Memory B cell (primary cell): ENCODE results near the gene PPP2R3C.
"Not testable (repeated sequence)": the region's sequence is repeated elsewhere in the genome, so short reads cannot be mapped to it uniquely, and the experiment has no call there.

Experiments used
- ATAC-seq: fragments of 150-1000 bp; cut with Tn5 transposase; 2 replicates; pipeline ENCODE4 v1.10.0; 2021; ENCODE audit warnings: low read depth, mild to moderate bottlenecking, moderate library complexity
- DNase-seq, 2 donors: peaks; one replicate each; pipeline ENCODE4 v3.0.0; 2022; ENCODE audit warnings: low spot score in 2 of 2
- H3K27ac Mint-ChIP-seq: one replicate; pipeline ENCODE4 v1.8.0; 2022; ENCODE audit warnings: mild to moderate bottlenecking, moderate library complexity, mixed read lengths
- H3K27me3 Mint-ChIP-seq: one replicate; pipeline ENCODE4 v1.8.0; 2022; ENCODE audit warnings: mixed read lengths
- H3K36me3 Mint-ChIP-seq: one replicate; pipeline ENCODE4 v1.8.0; 2022; ENCODE audit warnings: mild to moderate bottlenecking, mixed read lengths
- H3K4me1 Mint-ChIP-seq: one replicate; pipeline ENCODE4 v1.8.0; 2022; ENCODE audit warnings: mixed read lengths
- H3K4me3 Mint-ChIP-seq: one replicate; pipeline ENCODE4 v1.8.0; 2022; ENCODE audit warnings: mild to moderate bottlenecking, moderate library complexity, mixed read lengths
- H3K9me3 Mint-ChIP-seq: one replicate; pipeline ENCODE4 v1.8.0; 2022; ENCODE audit warnings: mixed read lengths

The PPP2R3C gene

DNA sequence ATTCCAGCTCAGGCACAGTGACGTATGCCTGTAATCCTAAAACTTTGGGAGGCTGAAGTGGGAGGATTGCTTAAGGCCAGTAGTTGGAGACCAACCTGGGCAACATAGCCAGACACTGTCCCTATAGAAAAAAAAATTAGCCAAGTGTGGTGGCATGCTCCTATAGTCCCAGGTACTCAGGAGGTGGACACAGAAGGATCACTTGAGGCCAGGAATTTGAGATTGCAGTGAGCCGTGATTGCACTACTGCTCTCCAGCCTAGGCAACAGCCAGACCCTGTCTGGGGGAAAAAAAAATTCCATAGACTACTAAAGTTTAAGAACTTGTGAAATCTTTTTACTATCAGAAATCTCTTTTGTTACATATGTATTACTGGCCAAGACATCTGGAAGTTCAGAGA lies 69.2 kb downstream of the PPP2R3C start:
- ATAC-seq, result no peak
- no peak for DNase-seq
- no peak overlapping the region for H3K27ac Mint-ChIP-seq
- H3K9me3 Mint-ChIP-seq, result no peaks in the 10 kb centered on the region
- peaks cover 8% of the 10 kb centered on the region for H3K4me1 Mint-ChIP-seq
- H3K36me3 Mint-ChIP-seq, result peaks cover 8% of the 10 kb centered on the region
- no peak overlapping the region for H3K4me3 Mint-ChIP-seq
- H3K27me3 Mint-ChIP-seq, result no peaks in the 10 kb centered on the region

DNA sequence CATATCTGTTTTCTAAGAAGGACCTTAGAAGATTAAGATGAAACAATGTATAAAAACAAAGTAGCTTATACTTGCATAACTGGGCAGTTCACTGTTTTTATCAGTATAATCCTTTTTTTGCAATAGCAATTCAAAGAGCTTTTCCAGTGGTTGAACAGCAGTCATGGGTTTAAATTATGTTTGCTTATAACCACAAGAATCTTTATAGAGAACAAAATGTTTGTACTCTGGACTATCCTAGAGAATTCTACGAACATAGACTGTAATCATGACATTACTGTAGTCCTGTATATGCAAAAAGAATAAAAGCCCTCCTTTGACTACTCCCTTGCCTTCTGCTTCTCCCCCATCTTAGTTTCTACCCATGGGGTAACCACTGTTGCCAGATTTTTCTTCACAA lies 70.0 kb downstream of the PPP2R3C start:
- H3K9me3 Mint-ChIP-seq, result no peaks in the 10 kb centered on the region
- H3K27me3 Mint-ChIP-seq, result no peaks in the 10 kb centered on the region
- peaks cover 4% of the 10 kb centered on the region for H3K36me3 Mint-ChIP-seq
- ATAC-seq, result no peak
- H3K4me1 Mint-ChIP-seq, result peaks cover 6% of the 10 kb centered on the region
- no peak overlapping the region for H3K27ac Mint-ChIP-seq
- H3K4me3 Mint-ChIP-seq, result no peak overlapping the region
- no peak for DNase-seq

DNA sequence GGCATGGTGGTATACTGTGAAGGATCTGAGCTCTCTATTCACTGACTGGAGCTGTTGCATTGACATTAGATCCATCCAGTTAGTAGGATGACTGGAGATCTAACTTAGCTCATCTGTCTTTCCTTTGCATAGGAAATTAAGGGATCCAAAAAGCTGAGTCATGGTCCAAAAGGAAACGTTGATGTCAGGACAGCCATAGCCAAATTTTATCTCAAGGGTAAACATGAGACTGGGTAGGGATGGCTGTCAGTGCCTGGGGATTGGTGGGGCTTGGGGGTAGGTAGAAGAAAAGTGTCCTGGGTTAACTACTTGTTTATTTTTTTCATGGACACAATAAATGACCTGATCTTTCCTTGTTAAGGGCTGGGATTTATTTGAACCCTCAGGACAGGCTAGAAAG lies 71.1 kb downstream of the PPP2R3C start:
- no peak overlapping the region for H3K27ac Mint-ChIP-seq
- DNase-seq, result no peak

DNA sequence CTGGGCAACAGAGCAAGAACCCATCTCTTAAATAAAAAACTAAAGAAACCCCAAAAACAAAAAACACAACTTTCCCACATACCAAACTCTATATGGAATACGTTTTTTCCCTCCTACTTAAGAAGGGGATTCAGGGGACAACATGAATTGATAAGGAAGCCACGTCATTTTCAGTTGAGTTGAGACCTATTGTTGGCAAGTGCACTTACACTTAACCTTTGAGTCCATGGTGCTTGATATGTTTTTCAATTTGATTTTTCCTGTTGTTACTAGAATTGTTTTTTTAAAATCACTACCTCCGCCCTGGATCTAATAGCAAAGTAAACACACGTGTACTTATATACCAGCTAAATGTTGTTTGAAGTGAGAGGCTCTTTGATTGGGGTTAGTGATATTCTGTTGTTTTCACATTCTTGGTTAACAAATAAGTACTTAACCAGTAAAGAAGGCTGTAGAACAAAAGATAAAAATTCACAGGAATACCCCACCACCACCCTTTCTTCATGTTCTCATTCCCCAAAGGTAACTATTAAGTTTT lies 73.7 kb downstream of the PPP2R3C start:
- DNase-seq, result no peak
- H3K9me3 Mint-ChIP-seq, result no peaks in the 10 kb centered on the region
- H3K4me1 Mint-ChIP-seq, result peaks cover 12% of the 10 kb centered on the region
- no peak for ATAC-seq
- peak overlapping the region; percentile 35 for H3K27ac Mint-ChIP-seq
- no peaks in the 10 kb centered on the region for H3K27me3 Mint-ChIP-seq
- peaks cover under 1% of the 10 kb centered on the region for H3K36me3 Mint-ChIP-seq
- peak overlapping the region; percentile 33 for H3K4me3 Mint-ChIP-seq

More for the DNA sequence above, 71.1 kb downstream of the PPP2R3C start:
- no peak for ATAC-seq
- Mint-ChIP-seq H3K9me3 (no peaks in the 10 kb centered on the region), H3K36me3 (peaks cover 2% of the 10 kb centered on the region), H3K4me1 (peaks cover 6% of the 10 kb centered on the region), H3K27me3 (no peaks in the 10 kb centered on the region), H3K4me3 (no peak overlapping the region)

DNA sequence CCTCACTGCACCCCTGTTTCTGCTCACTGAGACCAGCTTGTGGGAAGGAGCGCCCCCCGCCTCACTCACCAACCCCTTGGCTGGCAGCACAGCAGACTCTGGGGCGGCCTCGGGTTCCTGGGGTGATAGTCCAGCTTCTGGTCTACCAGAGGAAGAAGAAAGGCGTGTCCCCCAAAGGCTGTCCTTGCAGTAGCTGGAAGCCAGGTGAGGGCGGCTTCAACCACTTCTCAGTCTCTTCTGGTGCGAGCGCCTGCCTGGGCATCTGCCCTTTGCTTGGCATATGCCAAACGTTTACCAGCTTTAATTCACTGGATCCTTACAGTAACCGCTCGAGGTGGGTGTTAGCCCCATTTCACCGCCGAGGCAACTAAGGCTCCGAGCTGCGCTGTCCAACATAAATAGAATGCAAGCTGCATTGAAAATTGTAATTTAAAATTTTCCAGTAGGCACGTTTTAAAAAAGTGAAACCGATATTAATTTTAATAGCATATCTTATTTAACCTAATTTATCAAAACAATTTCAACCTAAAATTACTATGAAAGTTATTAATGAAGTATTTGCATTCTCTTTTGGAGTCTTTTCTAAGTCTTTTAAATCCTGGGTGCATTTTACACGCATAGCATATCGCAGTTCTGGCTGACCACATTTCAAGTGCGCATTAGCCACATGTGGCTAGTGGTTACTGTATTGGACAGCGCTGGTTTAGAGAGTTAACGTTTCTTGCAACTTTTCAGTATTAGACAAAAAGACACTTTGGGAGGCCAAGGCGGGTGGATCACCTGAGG lies 74.8 kb downstream of the PPP2R3C start:
- Mint-ChIP-seq H3K9me3 (no peaks in the 10 kb centered on the region), H3K27me3 (no peaks in the 10 kb centered on the region), H3K27ac (peak overlapping the region; percentile 99), H3K36me3 (no peaks in the 10 kb centered on the region), H3K4me1 (peaks cover 14% of the 10 kb centered on the region), H3K4me3 (peak overlapping the region; percentile 97)
- ATAC-seq, result peak; percentile 5
- DNase-seq, result peak in 1 of 2 donors; percentile 49

DNA sequence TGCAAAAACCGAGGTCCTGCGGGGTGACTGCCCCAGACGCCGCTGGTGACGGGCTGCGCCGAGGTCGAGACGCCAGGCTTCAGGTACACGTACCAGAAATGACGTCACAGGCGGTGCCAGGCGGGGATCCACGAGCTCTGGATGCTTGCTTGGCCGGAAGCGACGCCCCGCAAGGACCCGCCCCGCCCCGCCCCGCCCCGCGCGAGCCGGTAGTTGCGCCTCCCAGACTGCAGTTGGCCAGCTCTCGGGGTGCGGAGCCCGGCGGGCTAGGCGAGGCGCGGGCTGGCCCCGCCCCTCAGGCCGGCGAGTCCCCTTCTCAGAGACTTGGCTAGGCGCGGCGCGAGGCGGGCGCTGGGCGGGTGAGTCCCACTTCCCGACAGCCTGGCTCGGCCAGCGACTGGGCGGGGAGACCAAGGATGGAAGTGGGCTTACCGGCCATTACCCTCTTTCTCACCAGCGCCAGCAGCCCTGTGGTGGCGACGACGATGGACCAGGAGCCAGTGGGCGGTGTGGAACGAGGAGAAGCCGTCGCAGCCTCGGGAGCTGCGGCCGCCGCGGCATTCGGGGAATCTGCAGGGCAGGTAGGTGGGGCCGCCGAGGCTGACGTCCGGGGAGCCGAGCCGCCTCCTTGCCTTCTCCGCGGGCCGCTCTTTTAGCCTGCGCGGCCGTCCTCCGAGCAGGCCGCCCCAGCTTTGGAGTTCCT lies 75.6 kb downstream of the PPP2R3C start, which contains the start of gene FAM177A1:
FAM177A1 (plus strand) TSS at position 225 of the 703 bp plus-strand sequence; CDS start at position 417, 192 bp downstream.
- Mint-ChIP-seq H3K27ac (peak within 1 kb of the TSS; percentile 99), H3K27me3 (no peaks in the 10 kb centered on the region), H3K36me3 (no peaks in the 10 kb centered on the region), H3K9me3 (no peaks in the 10 kb centered on the region), H3K4me1 (peaks cover 14% of the 10 kb centered on the region), H3K4me3 (peak within 1 kb of the TSS; percentile 97)
- DNase-seq (peak; percentile 93 to 97), ATAC-seq (peak; percentile 84)

DNA sequence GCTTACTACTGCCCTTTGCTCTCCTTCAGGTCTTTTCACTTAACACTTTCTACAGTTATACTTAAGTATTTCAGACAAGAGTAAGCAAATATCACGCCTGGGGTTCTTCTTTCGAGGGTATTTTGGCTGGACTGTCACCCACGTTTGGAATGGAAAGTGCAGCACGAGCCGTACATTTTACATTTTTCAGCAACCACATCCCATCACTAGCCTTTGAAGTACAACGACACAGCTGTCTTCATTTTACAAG lies 76.1 kb downstream of the PPP2R3C start:
- H3K4me1 Mint-ChIP-seq, result peaks cover 14% of the 10 kb centered on the region
- peak overlapping the region; percentile 99 for H3K27ac Mint-ChIP-seq
- no peaks in the 10 kb centered on the region for H3K9me3 Mint-ChIP-seq
- H3K36me3 Mint-ChIP-seq, result no peaks in the 10 kb centered on the region
- peak; percentile 1 for ATAC-seq
- H3K27me3 Mint-ChIP-seq, result no peaks in the 10 kb centered on the region
- no peak for DNase-seq
- peak overlapping the region; percentile 97 for H3K4me3 Mint-ChIP-seq

DNA sequence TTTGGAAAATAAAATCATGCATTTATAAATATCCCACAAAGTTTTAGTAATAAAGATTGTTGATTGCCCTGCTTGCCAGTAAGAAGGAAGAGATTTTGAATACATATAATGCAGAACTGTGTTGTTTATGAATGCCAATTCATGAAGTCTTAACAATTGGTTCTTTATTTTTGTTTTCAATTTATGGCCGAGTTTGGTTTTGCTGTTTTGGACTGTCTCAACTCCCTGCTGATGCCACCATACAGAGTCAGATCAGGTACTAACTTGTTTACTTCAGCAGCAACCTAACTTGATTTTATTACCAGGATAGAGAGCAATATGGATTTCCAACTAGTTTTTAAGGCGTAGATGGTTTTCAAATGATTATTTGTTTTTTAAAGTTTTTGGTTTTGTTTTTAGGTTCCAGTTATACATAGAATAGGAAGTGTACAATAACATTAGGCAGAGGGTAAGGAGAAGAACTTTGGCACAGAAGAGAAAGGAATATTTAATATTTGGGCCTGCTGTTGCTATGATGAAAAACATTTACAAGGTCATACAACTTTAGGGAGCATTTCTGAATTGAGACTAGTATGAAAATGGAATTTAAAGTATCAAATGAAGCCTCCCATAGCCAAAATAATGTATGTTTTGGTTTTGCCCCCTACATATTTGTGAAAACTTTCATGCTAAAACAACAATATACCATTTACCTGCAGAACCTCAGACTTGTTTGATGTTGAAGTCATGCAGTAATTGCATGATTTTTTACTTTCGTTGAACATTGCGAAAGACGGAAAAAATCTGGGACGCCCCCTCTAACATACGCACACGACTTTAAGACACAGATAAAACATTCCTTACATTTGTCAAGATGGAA lies 76.6 kb downstream of the PPP2R3C start:
- Mint-ChIP-seq H3K9me3 (no peaks in the 10 kb centered on the region), H3K27ac (peak overlapping the region; percentile 99), H3K4me1 (peaks cover 14% of the 10 kb centered on the region), H3K4me3 (peak overlapping the region; percentile 97), H3K27me3 (no peaks in the 10 kb centered on the region), H3K36me3 (no peaks in the 10 kb centered on the region)
- ATAC-seq (no peak), DNase-seq (no peak)

DNA sequence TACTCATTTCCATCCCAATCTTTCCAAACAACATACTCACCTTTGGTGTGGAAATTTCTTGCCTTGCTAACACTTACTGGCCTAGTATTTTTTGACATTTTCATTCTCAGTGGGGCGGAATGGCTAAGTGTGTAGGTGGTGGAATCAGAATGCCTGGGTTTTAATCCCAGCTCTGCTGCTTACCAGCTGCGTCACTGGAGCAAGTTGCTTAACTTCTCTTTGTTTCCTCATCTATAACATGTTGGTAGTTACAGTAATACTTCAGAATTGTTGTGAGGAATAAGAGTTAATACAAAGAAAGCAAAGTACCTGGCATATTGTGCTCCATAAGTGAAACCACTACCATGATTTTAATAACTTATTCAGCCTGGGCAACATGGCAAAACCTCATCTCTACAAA lies 78.7 kb downstream of the PPP2R3C start:
- no peaks in the 10 kb centered on the region for H3K27me3 Mint-ChIP-seq

DNA sequence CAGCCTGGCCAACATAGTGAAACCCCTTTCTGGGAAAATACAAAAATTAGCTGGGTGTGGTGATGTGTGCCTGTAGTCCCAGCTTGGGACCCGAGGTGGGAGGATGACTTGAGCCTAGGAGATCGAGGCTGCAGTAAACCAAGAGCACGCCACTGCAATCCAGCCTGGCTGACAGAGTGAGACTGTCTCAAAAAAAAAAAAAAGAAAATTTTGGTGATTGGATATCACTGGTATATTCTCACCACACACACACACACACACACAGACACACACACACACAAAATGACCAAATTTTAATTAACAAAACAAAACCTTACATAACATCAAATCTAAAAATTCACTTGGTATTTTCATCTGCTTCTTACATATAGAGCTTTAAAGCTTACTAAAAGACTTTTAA lies 79.2 kb downstream of the PPP2R3C start:
- Mint-ChIP-seq H3K27me3 (no peaks in the 10 kb centered on the region), H3K36me3 (no peaks in the 10 kb centered on the region), H3K4me1 (peaks cover 11% of the 10 kb centered on the region), H3K9me3 (no peaks in the 10 kb centered on the region), H3K27ac (peak overlapping the region; percentile 50), H3K4me3 (no peak overlapping the region)
- no peak for ATAC-seq
- no peak for DNase-seq

More for the DNA sequence above, 78.7 kb downstream of the PPP2R3C start:
- DNase-seq (no peak), ATAC-seq (no peak)
- H3K9me3 Mint-ChIP-seq, result no peaks in the 10 kb centered on the region
- H3K27ac Mint-ChIP-seq, result peak overlapping the region; percentile 50
- peaks cover 12% of the 10 kb centered on the region for H3K4me1 Mint-ChIP-seq
- H3K36me3 Mint-ChIP-seq, result no peaks in the 10 kb centered on the region
- no peak overlapping the region for H3K4me3 Mint-ChIP-seq

DNA sequence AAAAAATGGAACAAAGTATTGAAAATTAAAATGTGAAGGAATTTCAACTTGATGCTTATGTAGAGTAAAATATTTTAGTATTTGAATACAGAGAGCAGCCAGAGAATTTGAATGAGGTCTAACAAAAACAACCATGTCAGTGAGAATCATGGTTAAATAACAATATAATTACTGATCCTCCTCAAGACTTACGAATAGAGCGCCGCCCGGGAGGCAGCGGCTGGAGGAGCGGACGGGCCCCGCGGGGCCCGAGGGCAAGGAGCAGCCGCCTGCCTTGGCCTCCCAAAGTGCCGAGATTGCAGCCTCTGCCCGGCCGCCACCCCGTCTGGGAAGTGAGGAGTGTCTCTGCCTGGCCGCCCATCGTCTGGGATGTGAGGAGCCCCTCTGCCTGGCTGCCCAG lies 83.5 kb downstream of the PPP2R3C start:
- ATAC-seq, H3K4me1 Mint-ChIP-seq, H3K4me3 Mint-ChIP-seq, H3K9me3 Mint-ChIP-seq, H3K27ac Mint-ChIP-seq, H3K27me3 Mint-ChIP-seq, DNase-seq: not testable (repeated sequence)
- H3K36me3 Mint-ChIP-seq, result peaks cover 11% of the 10 kb centered on the region
